Peyer's patch (tissue), 4 donors: Measurements from ENCODE around the gene ALDH18A1. TPM values are rescaled to one million over a fixed set of nuclear protein-coding genes. Genes with fewer than 3 reads are reported as not detected.

Source experiments
- DNase-seq, 3 donors: peaks; one replicate each; pipeline ENCODE4 v3.0.0-alpha.2; 2017 to 2019
- H3K27ac ChIP-seq, 4 donors: fragments of 200-600 bp; sonication (generic); one replicate each; pipeline ENCODE4 v1.5.1; 2016 to 2019
- H3K27me3 ChIP-seq, 2 donors: fragments of 200-600 bp; sonication (generic); one replicate each; pipeline ENCODE4 v1.5.1; 2019
- H3K36me3 ChIP-seq, 3 donors: fragments of 200-600 bp; sonication (generic); one replicate each; pipeline ENCODE4 v1.5.1; 2016 to 2019
- H3K4me1 ChIP-seq, 4 donors: fragments of 200-600 bp; sonication (generic); one replicate each; pipeline ENCODE4 v1.5.1; 2016 to 2019
- H3K4me3 ChIP-seq, 4 donors: fragments of 200-600 bp; sonication (generic); 1 replicate in 3 of 4; 2 replicates in 1 of 4; pipeline ENCODE4 v1.5.1; 2016 to 2019; ENCODE audit warnings: mild to moderate bottlenecking in 1 of 4
- H3K9me3 ChIP-seq, 4 donors: fragments of 200-600 bp; sonication (generic); one replicate each; pipeline ENCODE4 v1.5.1; 2016 to 2019; ENCODE audit warnings: mild to moderate bottlenecking in 1 of 4
- CTCF ChIP-seq, 6 experiments: fragments of 450-650 bp in 4 of 6; fragments of 200-600 bp in 2 of 6; sonication (generic) in 1 of 6; IDR thresholded peaks; one replicate each; pipeline ENCODE4 v1.5.1; 2017 to 2019; ENCODE audit warnings: antibody characterized with exemption in 6 of 6, mild to moderate bottlenecking in 3 of 6, moderate library complexity in 1 of 6
- POLR2A ChIP-seq, 2 donors: fragments of 450-650 bp; IDR thresholded peaks; one replicate each; pipeline ENCODE4 v1.5.1; 2017; ENCODE audit warnings: antibody characterized with exemption in 2 of 2, mild to moderate bottlenecking in 2 of 2, moderate library complexity in 2 of 2
- total RNA-seq, 4 donors: library from RNA; depleted of rRNA; stranded (reverse); fragments of >200 nt; gene quantifications; one replicate each; pipeline ENCODE4 v1.1.0, GENCODE V29; 2016

Gene ALDH18A1
- 100 to 1,000 TPM; 108 to 319 (median 206) TPM for total RNA-seq

- H3K4me3 ChIP-seq = peak within 1 kb of the TSS; percentile 67 to 86 (median 78)
These were observed at the start of gene ALDH18A1 for GRCh38 chr10:95656291-95657164. TSS of gene ALDH18A1 (minus strand) at chr10:95656711. CDS start at chr10:95653377, 3,334 bp downstream.

GRCh38 chr10:95698415-95698814 lies 41.9 kb upstream of the ALDH18A1 start:
- TF ChIP-seq POLR2A (IDR thresholded peaks at IDR 0.05) = no peak
- no peak for TF ChIP-seq CTCF (IDR thresholded peaks at IDR 0.05)
- Histone ChIP-seq H3K9me3 (no peaks in the 10 kb centered on the region), H3K36me3 (no peaks in the 10 kb centered on the region), H3K27me3 (no peaks in the 10 kb centered on the region), H3K4me1 (no peaks in the 10 kb centered on the region), H3K27ac (peak overlapping the region in 1 of 4 donors; percentile 53), H3K4me3 (no peak overlapping the region)
- DNase-seq = no peak

More at GRCh38 chr10:95656291-95657164, at the start of gene ALDH18A1:
- H3K27ac ChIP-seq = peak within 1 kb of the TSS; percentile 58 to 80 (median 68)
- TF ChIP-seq CTCF (IDR thresholded peaks at IDR 0.05) = no peak
- TF ChIP-seq POLR2A (IDR thresholded peaks at IDR 0.05) = peak in 1 of 2 donors; percentile 43
- peak; percentile 91 to 97 (median 95) for DNase-seq
- H3K9me3 ChIP-seq = no peaks in the 10 kb centered on the region
- peaks cover 0 to 10% (median 5%) of the 10 kb centered on the region in 4 donors for H3K4me1 ChIP-seq
- H3K27me3 ChIP-seq = no peaks in the 10 kb centered on the region
- H3K36me3 ChIP-seq = peaks cover 0 to 19% (median 4%) of the 10 kb centered on the region in 3 donors

GRCh38 chr10:95697429-95697828 lies 40.9 kb upstream of the ALDH18A1 start:
- TF ChIP-seq CTCF (IDR thresholded peaks at IDR 0.05) (no peak), POLR2A (IDR thresholded peaks at IDR 0.05) (no peak)

GRCh38 chr10:95694665-95695064 lies 38.2 kb upstream of the ALDH18A1 start:
- DNase-seq = peak in 1 of 3 donors; percentile 47
- H3K36me3 ChIP-seq = peaks cover 0 to 14% (median 0%) of the 10 kb centered on the region in 3 donors
- no peaks in the 10 kb centered on the region for H3K27me3 ChIP-seq
- no peak overlapping the region for H3K4me3 ChIP-seq
- H3K9me3 ChIP-seq = no peaks in the 10 kb centered on the region
- no peak overlapping the region for H3K27ac ChIP-seq
- TF ChIP-seq CTCF (IDR thresholded peaks at IDR 0.05) (no peak), POLR2A (IDR thresholded peaks at IDR 0.05) (no peak)
- peaks cover 0 to 23% (median 6%) of the 10 kb centered on the region in 4 donors for H3K4me1 ChIP-seq

More at GRCh38 chr10:95697429-95697828, 40.9 kb upstream of the ALDH18A1 start:
- no peaks in the 10 kb centered on the region for H3K27me3 ChIP-seq
- DNase-seq = peak in 2 of 3 donors; percentile 63 to 65
- peaks cover 0 to 7% (median 6%) of the 10 kb centered on the region in 4 donors for H3K4me1 ChIP-seq
- H3K4me3 ChIP-seq = no peak overlapping the region
- peak overlapping the region in 2 of 4 donors; percentile 21 to 53 for H3K27ac ChIP-seq
- no peaks in the 10 kb centered on the region for H3K9me3 ChIP-seq
- H3K36me3 ChIP-seq = no peaks in the 10 kb centered on the region

DNA sequence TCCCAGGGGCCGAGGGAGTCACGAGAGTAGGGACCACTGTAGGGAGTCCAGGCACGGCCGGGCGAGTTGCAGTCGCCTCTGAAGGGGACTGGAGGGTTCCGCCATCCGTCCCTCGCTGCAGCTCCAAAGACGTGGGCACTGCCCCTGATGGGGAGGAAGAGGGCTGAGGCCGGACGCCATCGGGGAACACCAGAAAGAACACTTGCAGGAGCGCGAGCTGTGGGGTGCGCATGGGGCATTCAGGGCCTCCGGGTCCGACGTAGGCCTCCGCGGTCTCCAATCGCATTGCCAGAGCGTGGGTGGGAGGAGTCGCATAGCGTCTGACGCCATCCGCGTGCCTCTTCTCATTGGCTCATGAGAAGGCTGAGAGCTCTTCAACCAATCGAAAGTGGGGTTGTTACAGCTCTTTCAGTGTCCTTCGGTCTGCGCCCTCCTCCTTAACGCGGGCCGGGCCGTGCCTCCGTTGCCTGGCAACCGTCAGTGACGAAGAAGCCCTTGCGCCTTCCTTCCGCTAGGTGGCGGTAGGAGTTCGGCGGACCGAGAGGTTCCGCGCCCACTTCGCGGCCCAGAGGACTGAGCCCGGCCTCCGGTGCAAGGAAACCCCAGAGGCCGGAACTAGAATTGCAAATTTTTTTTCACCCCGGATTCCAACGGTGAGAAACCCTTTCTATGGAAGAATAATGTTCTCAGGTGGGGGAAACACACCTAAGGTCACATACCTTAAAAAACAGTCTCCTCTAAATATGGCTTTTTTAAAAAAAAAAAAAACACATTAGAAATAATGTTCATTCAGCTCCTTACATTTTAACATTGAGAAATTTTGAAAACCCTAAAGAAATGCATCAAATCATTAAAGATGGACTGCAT lies 37.4 kb upstream of the ALDH18A1 start, which contains the start of gene TCTN3:
Gene TCTN3 (minus strand): TSS at position 260 of the 867 bp plus-strand sequence. CDS start 28 bp downstream, at position 232.
- Histone ChIP-seq H3K36me3 (peaks cover 0 to 16% (median 0%) of the 10 kb centered on the region in 3 donors), H3K27ac (peak within 1 kb of the TSS; percentile 75 to 81 (median 78)), H3K9me3 (no peaks in the 10 kb centered on the region), H3K4me3 (peak within 1 kb of the TSS; percentile 65 to 81 (median 72)), H3K4me1 (peaks cover 0 to 23% (median 6%) of the 10 kb centered on the region in 4 donors), H3K27me3 (no peaks in the 10 kb centered on the region)
- peak; percentile 94 to 98 (median 95) for DNase-seq
- TF ChIP-seq CTCF (IDR thresholded peaks at IDR 0.05) = peak; percentile 99 to 100 (median 100)
- TF ChIP-seq POLR2A (IDR thresholded peaks at IDR 0.05) = peak; percentile 45 to 84
